ENCODE data around the gene LTK. TPM values are rescaled to one million over a fixed set of nuclear protein-coding genes. Genes with fewer than 3 reads are reported as not detected.

Gene LTK
- total RNA-seq, 2 experiments from 2014 or later = not detected

DNA sequence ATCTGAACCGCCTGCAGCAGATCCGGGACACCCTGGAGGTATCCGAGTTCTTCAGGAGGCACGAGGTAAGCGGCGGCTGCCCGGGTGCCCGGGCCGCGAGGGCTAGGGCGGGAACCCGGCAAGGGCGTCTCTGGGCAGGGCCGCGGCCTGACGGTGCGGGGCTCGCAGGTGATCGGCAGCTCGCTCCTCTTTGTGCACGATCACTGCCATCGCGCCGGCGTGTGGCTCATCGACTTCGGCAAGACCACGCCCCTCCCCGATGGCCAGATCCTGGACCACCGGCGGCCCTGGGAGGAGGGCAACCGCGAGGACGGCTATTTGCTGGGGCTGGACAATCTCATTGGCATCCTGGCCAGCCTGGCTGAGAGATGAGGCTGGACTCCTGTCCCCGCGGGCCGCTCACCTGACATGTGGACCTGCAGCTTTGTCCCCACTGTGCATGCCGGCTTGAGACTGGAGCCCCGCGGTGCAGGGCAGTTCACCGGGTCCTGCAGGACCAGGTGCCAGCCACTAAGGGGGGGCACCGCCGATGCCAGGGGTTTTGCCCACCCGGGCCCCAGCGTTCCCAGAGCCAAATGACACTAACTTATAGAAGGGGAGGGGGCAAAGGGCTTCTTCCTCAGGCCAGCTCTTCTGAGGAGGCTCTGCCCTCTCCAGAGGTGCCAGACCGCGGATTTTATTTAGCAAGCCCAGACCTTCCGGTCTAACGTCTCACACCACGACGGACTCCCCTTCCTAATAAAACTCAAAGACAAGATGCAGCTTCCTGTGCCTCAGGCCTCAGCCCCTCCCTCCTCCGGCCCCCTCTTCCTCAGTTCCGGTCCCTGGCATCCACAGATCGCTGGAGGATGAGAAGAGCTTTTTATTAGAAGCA is 10.6 kb downstream of the LTK start:
- Mint-ChIP-seq H3K27ac (no peak overlapping the region), H3K27me3 (ENCODE audit: low read depth) (peaks cover 58% of the 10 kb centered on the region), H3K9me3 (no peaks in the 10 kb centered on the region), H3K36me3 (ENCODE audit: low read depth) (no peaks in the 10 kb centered on the region), H3K4me1 (ENCODE audit: low read depth) (peaks cover 21% of the 10 kb centered on the region), H3K4me3 (no peak overlapping the region)
- DNase-seq = no peak
- CTCF ChIA-PET = interaction anchor here (1.5 to 3.0 kb wide), 2 partner anchors 20 to 37 kb away, joined by 3 to 15 read pairs; no protein-coding TSS in a partner anchor
- intact Hi-C loops (cut with micrococcal nuclease) = loop anchor here (2.0 kb wide), 1 partner anchor 20 kb away; no protein-coding TSS in a partner anchor

DNA sequence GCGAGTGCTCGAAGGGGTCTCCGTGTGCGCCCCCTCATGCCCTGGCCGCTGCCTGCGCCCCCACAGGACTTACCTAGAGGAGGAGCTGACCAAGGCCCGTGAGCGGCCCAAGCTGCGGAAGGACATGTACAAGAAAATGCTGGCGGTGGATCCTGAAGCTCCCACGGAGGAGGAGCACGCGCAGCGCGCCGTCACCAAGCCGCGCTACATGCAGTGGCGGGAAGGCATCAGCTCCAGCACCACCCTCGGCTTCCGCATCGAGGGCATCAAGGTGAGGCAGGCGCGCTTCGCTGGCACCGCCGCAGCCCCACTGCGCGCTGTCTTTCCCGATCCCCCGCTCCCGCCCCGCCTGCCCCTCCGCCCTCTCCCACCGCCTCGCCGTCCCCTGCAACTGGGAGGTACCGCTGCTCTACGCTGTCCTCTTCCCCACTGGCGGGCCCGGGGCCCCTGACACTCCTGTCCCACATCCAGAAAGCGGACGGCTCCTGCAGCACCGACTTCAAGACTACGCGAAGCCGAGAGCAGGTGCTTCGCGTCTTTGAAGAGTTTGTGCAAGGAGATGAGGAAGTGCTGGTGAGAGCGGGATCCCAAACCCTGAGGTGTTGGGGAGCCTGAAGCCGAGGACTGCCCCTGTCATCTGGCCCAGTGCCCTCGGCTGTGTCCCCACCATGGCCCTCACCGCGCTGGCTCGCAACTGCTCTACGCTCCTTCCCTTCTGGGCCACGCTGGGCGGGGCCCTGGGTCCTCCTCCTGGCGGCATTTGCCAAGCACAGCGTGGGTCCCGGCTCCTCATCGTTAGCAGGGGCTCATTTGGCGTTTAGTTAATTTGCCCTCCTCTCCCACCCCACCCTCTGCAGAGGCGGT is 11.5 kb downstream of the LTK start:
- no peaks in the 10 kb centered on the region for H3K9me3 Mint-ChIP-seq
- no peaks in the 10 kb centered on the region for H3K36me3 Mint-ChIP-seq (ENCODE audit: low read depth)
- H3K4me3 Mint-ChIP-seq = peak overlapping the region; percentile 52
- peak; percentile 56 for DNase-seq
- CTCF ChIA-PET = interaction anchor here (0.6 to 3.0 kb wide), 2 partner anchors 36 to 307 kb away, joined by 3 to 15 read pairs; no protein-coding TSS in a partner anchor
- no peak overlapping the region for H3K27ac Mint-ChIP-seq
- H3K27me3 Mint-ChIP-seq (ENCODE audit: low read depth) = peaks cover 61% of the 10 kb centered on the region
- H3K4me1 Mint-ChIP-seq (ENCODE audit: low read depth) = peaks cover 21% of the 10 kb centered on the region
- intact Hi-C loops (cut with micrococcal nuclease) = loop anchor here (1.0 to 2.0 kb wide), 2 partner anchors 9 to 19 kb away; partner anchors contain the start of gene ITPKA

DNA sequence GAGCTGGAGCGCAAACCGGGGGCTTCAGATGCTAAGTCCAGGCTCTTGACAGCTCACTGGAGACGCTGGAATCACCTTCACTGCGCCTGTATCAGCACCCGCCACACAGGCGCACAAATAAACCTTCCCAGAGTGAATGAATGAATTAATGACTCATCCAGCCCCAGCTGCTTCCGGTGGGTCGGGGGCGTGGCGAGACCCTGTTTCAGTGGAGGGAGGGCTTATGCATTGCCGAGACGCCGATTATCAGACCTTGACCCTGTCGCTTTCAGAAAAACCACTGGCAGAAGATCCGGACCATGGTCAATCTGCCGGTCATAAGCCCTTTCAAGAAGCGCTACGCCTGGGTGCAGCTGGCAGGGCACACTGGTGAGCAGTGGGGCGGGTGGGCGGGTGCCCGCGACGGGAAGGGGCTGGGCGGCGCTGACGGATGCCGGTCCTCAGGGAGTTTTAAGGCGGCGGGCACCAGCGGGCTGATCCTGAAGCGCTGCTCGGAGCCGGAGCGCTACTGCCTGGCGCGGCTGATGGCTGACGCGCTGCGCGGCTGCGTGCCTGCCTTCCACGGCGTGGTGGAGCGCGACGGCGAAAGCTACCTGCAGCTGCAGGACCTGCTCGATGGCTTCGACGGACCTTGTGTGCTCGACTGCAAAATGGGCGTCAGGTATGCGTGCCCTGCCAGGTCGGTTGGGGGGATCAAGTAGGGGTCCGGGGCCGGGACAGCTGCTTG is 12.3 kb downstream of the LTK start:
- intact Hi-C loops (cut with micrococcal nuclease) = loop anchor here (1.0 kb wide), 1 partner anchor 8 kb away; the partner anchor contains the start of gene ITPKA
- peak; percentile 54 for DNase-seq
- CTCF ChIA-PET = interaction anchor here (0.6 to 3.0 kb wide), 3 partner anchors 36 to 308 kb away, joined by 3 to 15 read pairs (median 5); no protein-coding TSS in a partner anchor
- Mint-ChIP-seq H3K36me3 (ENCODE audit: low read depth) (no peaks in the 10 kb centered on the region), H3K27ac (no peak overlapping the region), H3K4me3 (peak overlapping the region; percentile 63), H3K27me3 (ENCODE audit: low read depth) (peaks cover 69% of the 10 kb centered on the region), H3K9me3 (no peaks in the 10 kb centered on the region), H3K4me1 (ENCODE audit: low read depth) (peaks cover 21% of the 10 kb centered on the region)

DNA sequence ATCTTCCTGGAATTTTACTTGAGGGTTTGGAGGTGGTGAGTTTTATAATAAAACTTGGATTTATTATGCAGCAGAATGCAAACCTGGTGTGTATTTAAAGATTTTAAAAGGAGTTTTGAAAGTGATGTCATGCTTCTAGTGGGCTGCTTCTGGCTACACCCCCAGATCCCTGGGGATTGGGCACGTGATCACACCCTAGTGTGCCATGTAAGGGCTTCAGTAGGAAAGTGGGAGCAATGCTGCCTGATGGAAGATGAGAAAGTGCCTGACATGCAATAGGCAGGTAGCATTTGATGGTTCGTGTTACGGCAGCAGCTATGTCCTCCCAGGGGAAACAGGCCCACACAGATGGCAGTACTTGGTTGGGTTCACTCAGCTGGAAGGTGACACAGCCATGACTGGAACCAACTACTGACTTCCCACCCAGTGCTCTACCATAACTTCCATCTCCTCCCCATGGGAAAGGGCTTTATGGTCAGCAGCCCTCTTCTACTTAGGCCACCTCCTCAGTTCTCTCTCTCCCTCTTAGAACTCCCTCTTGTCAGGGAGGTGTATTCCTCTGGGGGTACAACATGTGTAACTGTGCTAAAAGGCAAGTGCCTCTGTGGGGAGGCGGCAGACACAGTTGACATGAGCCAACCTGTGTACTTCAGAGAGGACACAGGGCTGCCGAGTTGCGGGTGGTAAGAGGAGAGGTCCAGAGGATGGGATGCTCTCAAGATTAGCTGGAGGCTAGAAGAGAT is 14.3 kb downstream of the LTK start:
- Mint-ChIP-seq H3K4me1 (ENCODE audit: low read depth) (peaks cover 24% of the 10 kb centered on the region), H3K27ac (no peak overlapping the region), H3K27me3 (ENCODE audit: low read depth) (peaks cover 70% of the 10 kb centered on the region), H3K9me3 (no peaks in the 10 kb centered on the region), H3K36me3 (ENCODE audit: low read depth) (no peaks in the 10 kb centered on the region), H3K4me3 (no peak overlapping the region)
- CTCF ChIA-PET = interaction anchor here (0.7 to 0.9 kb wide), 2 partner anchors 34 to 498 kb away, joined by 3 to 5 read pairs; no protein-coding TSS in a partner anchor
- no peak for DNase-seq
- intact Hi-C loops (cut with micrococcal nuclease) = no loop called here

DNA sequence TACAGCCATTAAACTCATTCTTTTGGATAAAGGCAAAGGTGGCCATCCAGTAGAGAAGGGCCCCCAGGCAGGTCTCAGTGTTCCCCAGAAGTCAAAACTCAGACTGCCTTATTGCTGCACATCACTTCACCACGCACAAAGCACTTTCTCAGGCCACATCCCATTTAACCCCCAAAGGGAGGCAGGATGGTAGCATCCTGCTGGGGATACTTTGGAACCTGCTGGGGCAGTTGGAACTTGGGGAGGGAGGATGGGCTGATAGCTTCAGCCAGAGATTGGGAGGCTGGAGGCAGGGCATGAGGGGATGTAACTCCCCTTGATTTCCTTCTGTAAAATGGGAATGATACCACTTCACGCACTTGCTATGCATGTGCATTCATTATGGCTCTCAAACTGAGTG is 15.0 kb downstream of the LTK start:
- peaks cover 67% of the 10 kb centered on the region for H3K27me3 Mint-ChIP-seq (ENCODE audit: low read depth)
- H3K9me3 Mint-ChIP-seq = no peaks in the 10 kb centered on the region
- intact Hi-C loops (cut with micrococcal nuclease) = no loop called here
- peaks cover 24% of the 10 kb centered on the region for H3K4me1 Mint-ChIP-seq (ENCODE audit: low read depth)
- CTCF ChIA-PET = no interaction called here
- H3K27ac Mint-ChIP-seq = no peak overlapping the region
- H3K36me3 Mint-ChIP-seq (ENCODE audit: low read depth) = no peaks in the 10 kb centered on the region
- no peak overlapping the region for H3K4me3 Mint-ChIP-seq
- DNase-seq = no peak

DNA sequence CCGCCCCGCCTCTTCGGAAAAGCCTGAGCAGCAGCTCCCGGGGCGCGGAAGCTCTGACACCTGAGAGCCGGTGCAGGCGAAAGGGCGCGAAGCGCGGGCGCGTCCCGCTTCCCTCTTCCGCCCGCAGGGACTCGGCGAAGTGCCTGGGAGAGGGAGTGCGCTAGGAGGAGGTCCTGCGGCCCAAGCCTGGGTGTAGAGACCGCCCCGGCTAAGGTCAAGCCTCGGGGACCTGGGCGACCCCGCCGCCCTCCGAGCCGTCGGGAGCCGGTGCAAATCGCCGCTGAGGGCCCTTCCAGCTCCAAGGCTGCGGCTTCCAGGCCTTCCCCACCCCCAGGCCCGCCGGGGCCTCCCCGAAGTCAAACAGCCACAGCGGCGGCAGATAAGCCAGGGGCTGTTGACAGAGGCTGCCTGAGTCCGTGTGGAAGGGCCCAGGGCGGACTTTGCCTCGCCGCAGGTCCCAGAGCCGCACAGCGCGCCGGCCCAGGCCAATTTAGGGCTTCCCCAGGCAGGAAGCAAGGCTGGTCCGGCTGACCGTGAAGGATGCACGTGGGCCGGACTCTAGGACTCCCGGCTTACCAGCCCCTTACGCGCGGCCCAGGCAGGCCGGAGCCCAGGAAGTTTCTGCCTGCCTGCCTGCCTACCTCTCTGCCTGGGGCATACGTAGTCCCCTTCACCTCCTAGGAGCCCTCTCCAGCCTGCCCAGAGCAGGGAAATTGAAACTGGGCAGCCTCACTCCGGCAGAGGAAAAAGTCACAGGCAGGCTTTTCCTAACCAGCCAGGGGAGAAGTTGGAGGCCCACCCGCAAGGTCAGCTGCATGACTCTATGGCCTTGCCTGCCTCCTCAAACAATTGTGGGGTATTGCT is 17.7 kb downstream of the LTK start:
- Mint-ChIP-seq H3K9me3 (no peaks in the 10 kb centered on the region), H3K27me3 (ENCODE audit: low read depth) (peaks cover 62% of the 10 kb centered on the region), H3K4me1 (ENCODE audit: low read depth) (peaks cover 25% of the 10 kb centered on the region), H3K27ac (no peak overlapping the region), H3K4me3 (no peak overlapping the region), H3K36me3 (ENCODE audit: low read depth) (no peaks in the 10 kb centered on the region)
- intact Hi-C loops (cut with micrococcal nuclease) = no loop called here
- no peak for DNase-seq
- CTCF ChIA-PET = interaction anchor here (0.7 kb wide), 1 partner anchor 11 kb away, joined by 3 read pairs; no protein-coding TSS in a partner anchor

DNA sequence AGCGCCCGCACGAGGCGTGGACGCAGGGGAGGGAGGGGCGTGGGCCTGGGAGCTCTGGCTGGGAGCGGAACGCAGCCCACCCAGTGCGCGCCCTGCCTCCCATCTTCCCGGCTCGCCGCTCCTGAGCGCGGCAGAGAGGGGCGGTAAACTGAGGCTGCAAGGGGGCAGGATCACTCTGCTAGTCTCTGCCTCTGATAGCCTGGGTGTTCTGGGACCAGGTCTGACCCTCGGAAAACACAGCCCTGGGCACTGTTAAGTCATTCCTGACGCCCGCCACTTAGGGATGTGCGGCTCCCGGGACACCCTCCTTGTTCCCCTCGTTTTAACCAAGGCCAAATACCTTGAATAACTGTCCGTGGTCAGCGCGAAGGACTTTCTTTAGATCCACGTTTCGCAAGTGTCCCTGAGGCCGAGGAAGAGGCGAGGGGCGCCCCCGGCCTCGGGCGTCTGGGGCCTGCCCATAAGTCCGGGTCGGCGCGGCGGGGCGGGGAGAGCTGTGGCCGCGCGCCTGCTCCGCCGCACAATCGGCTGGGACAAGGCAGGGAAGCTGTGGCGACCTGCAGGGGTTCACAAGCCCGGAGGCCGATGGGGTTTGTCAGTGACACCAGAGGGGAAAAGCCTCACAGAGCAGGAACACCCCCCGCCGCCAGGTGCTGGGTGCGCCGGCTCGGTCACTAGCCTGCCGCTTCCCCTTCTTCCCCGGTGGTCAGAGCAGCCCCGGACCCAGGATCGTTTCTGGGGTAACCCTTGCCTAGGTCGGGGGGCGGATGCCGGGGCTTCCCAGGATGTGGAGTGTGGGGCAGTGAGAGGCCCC is 18.5 kb downstream of the LTK start:
- H3K27me3 Mint-ChIP-seq (ENCODE audit: low read depth) = peaks cover 55% of the 10 kb centered on the region
- H3K27ac Mint-ChIP-seq = no peak overlapping the region
- CTCF ChIA-PET = interaction anchor here (0.7 to 0.8 kb wide), 2 partner anchors 12 to 366 kb away, joined by 3 read pairs; no protein-coding TSS in a partner anchor
- DNase-seq = peak; percentile 52
- H3K36me3 Mint-ChIP-seq (ENCODE audit: low read depth) = no peaks in the 10 kb centered on the region
- H3K4me1 Mint-ChIP-seq (ENCODE audit: low read depth) = peaks cover 28% of the 10 kb centered on the region
- peak overlapping the region; percentile 50 for H3K4me3 Mint-ChIP-seq
- intact Hi-C loops (cut with micrococcal nuclease) = loop anchor here (5.0 kb wide), 4 partner anchors 62 to 442 kb away; partner anchors contain the start of genes NDUFAF1, RTF1 and TYRO3
- H3K9me3 Mint-ChIP-seq = no peaks in the 10 kb centered on the region

DNA sequence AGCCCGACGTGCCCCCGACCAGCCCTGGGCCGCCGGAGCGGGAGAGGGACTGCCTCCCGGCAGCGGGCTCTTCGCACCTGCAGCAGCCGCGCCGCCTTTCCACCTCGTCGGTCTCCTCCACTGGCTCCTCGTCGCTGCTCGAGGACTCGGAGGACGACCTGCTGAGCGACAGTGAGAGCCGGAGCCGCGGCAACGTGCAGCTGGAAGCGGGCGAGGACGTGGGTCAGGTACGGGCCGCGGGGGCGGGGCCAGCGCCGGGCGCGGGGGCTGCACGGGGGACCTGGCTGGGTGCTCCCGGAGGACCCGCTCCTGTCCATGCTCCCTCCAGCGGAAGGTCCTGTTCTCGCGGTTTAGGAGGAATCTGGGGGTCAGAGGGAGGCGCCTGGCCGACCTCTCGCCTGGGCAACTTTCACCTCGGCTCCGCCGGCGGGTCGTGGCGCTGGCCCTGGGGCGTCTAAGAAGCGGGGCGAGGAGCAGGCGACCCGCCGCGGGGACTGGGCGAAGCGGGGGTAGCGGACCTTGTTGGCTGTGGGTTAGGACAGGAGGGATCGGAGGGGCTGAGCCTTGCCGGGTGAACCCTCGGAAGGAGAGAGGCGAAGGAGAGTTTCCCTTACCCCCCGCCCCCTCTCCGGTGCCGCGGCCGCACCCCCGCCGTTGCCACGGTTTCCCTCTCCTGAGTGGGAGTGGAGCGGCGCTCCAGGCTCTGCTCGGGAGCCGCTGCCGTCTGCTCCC is 19.3 kb downstream of the LTK start:
- no peak overlapping the region for H3K27ac Mint-ChIP-seq

DNA sequence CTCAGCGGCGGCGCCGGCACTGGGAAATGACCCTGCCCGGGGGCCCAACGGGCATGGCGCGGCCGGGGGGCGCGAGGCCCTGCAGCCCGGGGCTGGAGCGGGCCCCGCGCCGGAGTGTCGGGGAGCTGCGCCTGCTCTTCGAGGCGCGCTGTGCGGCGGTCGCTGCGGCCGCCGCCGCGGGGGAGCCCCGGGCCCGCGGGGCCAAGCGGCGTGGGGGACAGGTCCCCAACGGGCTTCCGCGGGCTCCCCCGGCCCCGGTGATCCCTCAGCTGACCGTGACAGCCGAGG is 19.8 kb downstream of the LTK start:
- no peak for DNase-seq
- peaks cover 43% of the 10 kb centered on the region for H3K27me3 Mint-ChIP-seq (ENCODE audit: low read depth)
- no peaks in the 10 kb centered on the region for H3K9me3 Mint-ChIP-seq
- no peaks in the 10 kb centered on the region for H3K36me3 Mint-ChIP-seq (ENCODE audit: low read depth)
- peak overlapping the region; percentile 59 for H3K4me3 Mint-ChIP-seq
- H3K4me1 Mint-ChIP-seq (ENCODE audit: low read depth) = peaks cover 32% of the 10 kb centered on the region
- intact Hi-C loops (cut with micrococcal nuclease) = loop anchor here (1.0 to 5.0 kb wide), 9 partner anchors 7 to 443 kb away; partner anchors contain the start of genes NDUFAF1, NUSAP1, OIP5 and RPAP1
- no peak overlapping the region for H3K27ac Mint-ChIP-seq
- CTCF ChIA-PET = interaction anchor here (1.1 kb wide), 1 partner anchor 28 kb away, joined by 3 read pairs; no protein-coding TSS in a partner anchor

More for the DNA sequence above, 19.3 kb downstream of the LTK start:
- no peaks in the 10 kb centered on the region for H3K36me3 Mint-ChIP-seq (ENCODE audit: low read depth)
- CTCF ChIA-PET = interaction anchor here (0.8 to 1.1 kb wide), 2 partner anchors 29 to 367 kb away, joined by 3 read pairs; no protein-coding TSS in a partner anchor
- no peaks in the 10 kb centered on the region for H3K9me3 Mint-ChIP-seq
- H3K4me3 Mint-ChIP-seq = peak overlapping the region; percentile 59
- peak; percentile 53 for DNase-seq
- peaks cover 48% of the 10 kb centered on the region for H3K27me3 Mint-ChIP-seq (ENCODE audit: low read depth)
- peaks cover 32% of the 10 kb centered on the region for H3K4me1 Mint-ChIP-seq (ENCODE audit: low read depth)
- intact Hi-C loops (cut with micrococcal nuclease) = loop anchor here (5.0 kb wide), 4 partner anchors 63 to 443 kb away; partner anchors contain the start of genes NDUFAF1, RTF1 and TYRO3

Measured in activated naive CD4-positive, alpha-beta T cell treated with anti-CD3 and anti-CD28 coated beads for 36 hours (primary cell).